CMK (cell line): Measurements from ENCODE around the gene ACSF3.

Source experiments
- DNase-seq: peaks from one replicate; pipeline ENCODE4 v3.0.0-alpha.2; 2010; ENCODE audit warnings: low read depth

Gene ACSF3

DNA sequence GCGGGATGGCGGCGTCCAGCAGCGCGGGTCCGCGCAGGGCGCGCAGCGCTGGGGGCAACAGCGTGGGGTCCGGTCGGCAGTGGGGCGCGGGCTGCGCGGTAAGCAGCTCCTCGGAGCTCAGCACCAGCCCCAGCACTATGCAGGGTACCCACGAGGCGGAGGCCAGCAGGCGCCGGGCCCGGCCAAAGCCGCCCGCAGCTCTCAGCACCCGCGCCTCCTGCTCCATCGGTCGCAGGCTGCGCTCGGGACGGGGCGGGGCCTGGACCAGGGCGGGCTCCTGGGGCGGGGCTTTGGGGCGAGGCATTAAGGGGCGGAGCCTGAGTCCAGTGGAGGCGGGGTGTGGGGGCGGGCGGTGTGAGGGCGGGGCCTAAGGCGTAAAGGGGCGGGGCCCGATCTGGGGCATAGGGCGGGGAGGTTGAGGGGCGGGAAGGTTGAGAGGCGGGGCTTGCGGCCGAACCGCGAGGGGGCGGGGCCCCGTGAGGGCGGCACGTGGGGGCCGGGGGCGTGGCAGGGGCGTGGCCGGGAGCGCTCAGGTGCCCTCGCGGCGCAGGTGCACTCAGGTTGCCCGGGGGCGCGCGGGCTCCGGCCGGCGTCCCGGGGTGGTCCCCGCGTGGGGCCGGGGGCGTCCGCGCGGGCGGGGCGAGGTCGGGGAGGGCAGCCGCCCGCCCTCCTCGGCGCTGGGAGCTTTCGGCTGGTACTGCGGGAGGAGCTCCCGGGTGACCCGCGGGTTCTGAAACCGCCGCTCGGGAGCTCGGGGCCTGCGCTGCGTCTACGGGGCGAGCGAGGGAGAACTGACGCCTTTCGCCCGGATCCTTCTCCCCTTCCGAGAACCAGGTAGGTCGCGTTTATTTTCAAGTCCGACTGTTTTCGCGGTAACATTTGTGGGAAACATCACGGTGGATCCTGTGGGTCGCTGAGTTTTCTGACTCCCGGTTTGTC is 108.1 kb downstream of the ACSF3 start:
- peak; percentile 51 for DNase-seq

DNA sequence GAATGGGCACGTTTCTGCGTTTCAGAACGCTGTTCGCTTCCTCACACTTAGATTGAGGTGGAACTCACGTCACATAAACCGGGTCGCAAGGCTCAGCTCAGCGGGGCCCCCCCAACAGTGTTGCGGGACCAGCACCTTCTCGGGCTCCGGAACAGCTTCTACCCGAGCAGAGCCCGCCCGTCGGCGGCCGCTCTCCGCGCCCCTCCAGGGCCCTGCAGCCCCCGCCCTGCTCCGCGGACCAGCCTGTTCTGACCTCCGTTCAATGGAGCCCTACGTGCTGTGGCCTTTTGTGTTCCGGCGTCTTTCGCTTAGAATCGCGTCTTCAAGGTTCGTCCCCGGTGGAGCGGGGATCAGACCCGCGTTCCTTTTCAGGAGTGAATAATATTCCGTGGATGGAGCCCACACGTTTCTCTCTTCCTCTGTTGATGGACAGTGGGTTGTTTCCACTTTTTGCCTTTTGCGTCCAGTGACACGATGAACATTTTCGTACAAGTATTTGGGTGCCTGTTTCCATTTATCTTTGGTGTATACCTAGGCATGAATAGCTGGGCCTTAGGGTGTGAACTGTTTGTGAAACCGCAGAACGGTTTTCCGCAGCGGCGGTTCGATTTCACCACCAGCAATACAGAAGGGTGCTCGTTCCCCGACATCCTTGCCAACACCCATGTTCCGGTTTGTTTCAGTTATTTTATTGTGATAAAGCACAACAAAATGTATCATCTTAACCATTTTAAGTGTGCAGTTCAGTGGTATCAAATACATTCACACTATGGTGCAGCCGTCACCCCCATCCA is 109.0 kb downstream of the ACSF3 start:
- no peak for DNase-seq
